ENCODE data around the gene CSNK1G1. TPM values are rescaled to one million over a fixed set of nuclear protein-coding genes. Genes with fewer than 3 reads are reported as not detected.
"Not testable (repeated sequence)": the region's sequence is repeated elsewhere in the genome, so short reads cannot be mapped to it uniquely, and the experiment has no call there.

The CSNK1G1 gene
- total RNA-seq, 1 donor, result 34.0 TPM

DNA sequence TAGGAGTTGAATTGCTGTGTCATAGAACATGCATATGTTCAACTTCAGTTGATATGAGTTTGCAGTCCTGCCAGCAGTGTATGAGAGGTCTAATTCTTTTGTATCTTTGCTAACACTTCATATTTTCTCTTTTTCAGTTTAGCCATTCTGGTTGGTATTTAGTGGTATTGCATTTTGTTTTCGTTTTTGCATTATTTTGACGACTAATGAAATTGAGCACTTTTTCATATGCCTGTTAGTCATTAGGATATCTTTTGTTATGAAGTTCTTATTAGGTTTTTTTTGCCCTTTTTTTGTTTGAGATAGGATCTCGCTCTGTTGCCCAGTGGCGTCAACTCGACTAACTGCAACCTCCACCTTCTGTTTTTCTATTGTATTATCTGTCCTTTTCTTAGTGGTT, 40.8 kb upstream of the CSNK1G1 start:
- Histone ChIP-seq H3K9me3 (ENCODE audit: low read depth, low read length) (no peaks in the 10 kb centered on the region), H3K27ac (ENCODE audit: low read depth, low read length) (no peak overlapping the region), H4K20me1 (ENCODE audit: insufficient read depth, low read length) (peaks cover 4% of the 10 kb centered on the region), H3K4me1 (ENCODE audit: insufficient read depth, low read length) (no peaks in the 10 kb centered on the region), H3K4me3 (ENCODE audit: insufficient read depth, low read length) (no peak overlapping the region), H3K79me2 (ENCODE audit: insufficient read depth, low read length) (peaks cover 13% of the 10 kb centered on the region), H3K4me2 (ENCODE audit: insufficient read depth, low read length) (no peak overlapping the region), H3K36me3 (ENCODE audit: insufficient read depth, low read length) (peaks cover 54% of the 10 kb centered on the region), H2AFZ (ENCODE audit: low read length) (no peak overlapping the region), H3K27me3 (ENCODE audit: insufficient read depth, low read length) (no peaks in the 10 kb centered on the region)
- TF ChIP-seq, protein P1, sequence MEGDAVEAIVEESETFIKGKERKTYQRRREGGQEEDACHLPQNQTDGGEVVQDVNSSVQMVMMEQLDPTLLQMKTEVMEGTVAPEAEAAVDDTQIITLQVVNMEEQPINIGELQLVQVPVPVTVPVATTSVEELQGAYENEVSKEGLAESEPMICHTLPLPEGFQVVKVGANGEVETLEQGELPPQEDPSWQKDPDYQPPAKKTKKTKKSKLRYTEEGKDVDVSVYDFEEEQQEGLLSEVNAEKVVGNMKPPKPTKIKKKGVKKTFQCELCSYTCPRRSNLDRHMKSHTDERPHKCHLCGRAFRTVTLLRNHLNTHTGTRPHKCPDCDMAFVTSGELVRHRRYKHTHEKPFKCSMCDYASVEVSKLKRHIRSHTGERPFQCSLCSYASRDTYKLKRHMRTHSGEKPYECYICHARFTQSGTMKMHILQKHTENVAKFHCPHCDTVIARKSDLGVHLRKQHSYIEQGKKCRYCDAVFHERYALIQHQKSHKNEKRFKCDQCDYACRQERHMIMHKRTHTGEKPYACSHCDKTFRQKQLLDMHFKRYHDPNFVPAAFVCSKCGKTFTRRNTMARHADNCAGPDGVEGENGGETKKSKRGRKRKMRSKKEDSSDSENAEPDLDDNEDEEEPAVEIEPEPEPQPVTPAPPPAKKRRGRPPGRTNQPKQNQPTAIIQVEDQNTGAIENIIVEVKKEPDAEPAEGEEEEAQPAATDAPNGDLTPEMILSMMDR (IDR thresholded peaks at IDR 0.05; ENCODE audit: extremely low read depth, low read depth, low read length), result no peak
- peak; percentile 3 for DNase-seq (ENCODE audit: insufficient read length, low spot score, missing footprints)

DNA sequence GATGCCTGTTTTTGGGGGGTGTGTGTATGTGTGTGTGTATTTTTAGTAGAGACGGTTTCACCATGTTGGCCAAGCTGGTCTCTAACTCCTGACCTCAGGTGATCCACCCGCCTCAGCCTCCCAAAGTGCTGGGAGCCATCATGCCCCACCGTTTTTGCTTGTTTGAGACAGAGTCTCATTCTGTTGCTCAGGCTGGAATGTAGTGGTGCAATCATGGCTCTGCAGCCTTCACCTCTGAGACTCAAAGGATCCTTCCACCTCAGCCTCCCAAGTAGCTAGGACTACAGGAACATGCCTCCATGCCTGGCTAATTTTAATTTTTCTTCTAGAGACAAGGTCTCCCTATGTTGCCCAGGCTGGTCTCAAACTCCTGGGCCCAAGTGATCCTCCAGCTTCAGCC, 36.5 kb upstream of the CSNK1G1 start:
- H3K27ac ChIP-seq (ENCODE audit: low read depth, low read length); H3K4me1 ChIP-seq (ENCODE audit: insufficient read depth, low read length); H3K4me3 ChIP-seq (ENCODE audit: insufficient read depth, low read length); H3K4me2 ChIP-seq (ENCODE audit: insufficient read depth, low read length); H3K27me3 ChIP-seq (ENCODE audit: insufficient read depth, low read length); H3K9me3 ChIP-seq (ENCODE audit: low read depth, low read length); H2AFZ ChIP-seq (ENCODE audit: low read length); DNase-seq (ENCODE audit: insufficient read length, low spot score, missing footprints); H4K20me1 ChIP-seq (ENCODE audit: insufficient read depth, low read length): not testable (repeated sequence)
- Histone ChIP-seq H3K36me3 (ENCODE audit: insufficient read depth, low read length) (peaks cover 29% of the 10 kb centered on the region), H3K79me2 (ENCODE audit: insufficient read depth, low read length) (peaks cover 50% of the 10 kb centered on the region)

DNA sequence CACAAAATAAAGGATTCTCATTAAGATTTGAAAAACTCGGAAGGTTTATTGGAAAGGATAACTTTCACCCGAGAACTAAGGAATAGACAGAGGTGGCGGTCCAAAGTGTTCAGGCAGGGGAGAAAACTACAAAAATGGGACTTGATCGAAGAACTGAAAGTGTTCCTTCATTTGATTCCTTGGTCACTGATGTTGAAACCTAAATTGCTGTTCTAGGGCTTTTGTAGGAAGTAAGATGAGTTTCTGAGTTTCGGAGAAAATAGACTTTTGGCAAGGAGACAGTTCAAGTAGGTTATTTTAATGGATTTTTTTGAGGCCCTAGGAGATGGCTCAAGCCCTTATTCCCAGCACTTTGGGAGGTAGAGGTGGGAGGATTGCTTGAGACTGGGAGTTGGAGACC, 33.1 kb upstream of the CSNK1G1 start:
- Histone ChIP-seq H2AFZ (ENCODE audit: low read length) (no peak overlapping the region), H4K20me1 (ENCODE audit: insufficient read depth, low read length) (peaks cover 4% of the 10 kb centered on the region), H3K79me2 (ENCODE audit: insufficient read depth, low read length) (peaks cover 50% of the 10 kb centered on the region), H3K4me2 (ENCODE audit: insufficient read depth, low read length) (peak overlapping the region; percentile 84), H3K27ac (ENCODE audit: low read depth, low read length) (no peak overlapping the region), H3K9me3 (ENCODE audit: low read depth, low read length) (no peaks in the 10 kb centered on the region), H3K36me3 (ENCODE audit: insufficient read depth, low read length) (peaks cover 4% of the 10 kb centered on the region), H3K4me1 (ENCODE audit: insufficient read depth, low read length) (peaks cover 6% of the 10 kb centered on the region), H3K4me3 (ENCODE audit: insufficient read depth, low read length) (peak overlapping the region; percentile 93), H3K27me3 (ENCODE audit: insufficient read depth, low read length) (no peaks in the 10 kb centered on the region)
- DNase-seq (ENCODE audit: insufficient read length, low spot score, missing footprints), result peak; percentile 31
- TF ChIP-seq, protein P1 (IDR thresholded peaks at IDR 0.05; ENCODE audit: extremely low read depth, low read depth, low read length), result no peak

DNA sequence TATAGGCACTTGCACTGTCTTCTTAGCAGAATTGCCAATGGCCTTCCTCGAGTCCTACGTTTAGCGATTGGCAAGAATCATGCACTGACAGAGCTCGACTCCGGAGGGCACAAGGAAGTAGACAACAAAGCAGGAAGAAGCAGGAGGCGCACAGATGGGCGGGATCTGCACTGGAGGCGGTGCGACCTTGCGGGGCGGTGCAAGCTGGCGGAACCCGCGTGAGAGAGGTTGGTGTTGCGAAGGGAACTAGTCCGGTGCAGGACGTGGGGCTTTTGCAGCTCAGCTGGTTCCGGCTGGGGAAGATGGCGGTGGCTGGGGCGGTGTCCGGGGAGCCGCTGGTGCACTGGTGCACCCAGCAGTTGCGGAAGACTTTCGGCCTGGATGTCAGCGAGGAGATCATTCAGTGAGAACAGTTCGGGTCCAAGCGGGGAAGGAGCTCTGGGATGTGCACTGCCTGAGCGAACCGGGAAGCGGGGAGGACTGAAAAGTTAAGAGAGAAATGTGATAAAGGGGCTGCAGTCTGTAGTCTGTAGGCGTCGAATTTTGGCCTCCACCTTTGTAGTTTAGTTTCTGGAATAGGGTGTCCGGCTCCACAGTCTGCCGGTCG, 31.7 kb upstream of the CSNK1G1 start, which contains the start of gene TRIP4:
Gene TRIP4 (plus strand): TSS at position 275 of the 607 bp plus-strand sequence. CDS start 28 bp downstream, at position 303.
- peaks cover 44% of the 10 kb centered on the region for H3K79me2 ChIP-seq (ENCODE audit: insufficient read depth, low read length)
- peaks cover 1% of the 10 kb centered on the region for H4K20me1 ChIP-seq (ENCODE audit: insufficient read depth, low read length)
- H3K36me3 ChIP-seq (ENCODE audit: insufficient read depth, low read length), result no peaks in the 10 kb centered on the region
- peak within 1 kb of the TSS; percentile 99 for H2AFZ ChIP-seq (ENCODE audit: low read length)
- TF ChIP-seq, protein P1 (IDR thresholded peaks at IDR 0.05; ENCODE audit: extremely low read depth, low read depth, low read length), result no peak
- H3K4me2 ChIP-seq (ENCODE audit: insufficient read depth, low read length), result peak within 1 kb of the TSS; percentile 84
- no peaks in the 10 kb centered on the region for H3K9me3 ChIP-seq (ENCODE audit: low read depth, low read length)
- peak within 1 kb of the TSS; percentile 93 for H3K4me3 ChIP-seq (ENCODE audit: insufficient read depth, low read length)
- H3K27me3 ChIP-seq (ENCODE audit: insufficient read depth, low read length), result no peaks in the 10 kb centered on the region
- peaks cover 6% of the 10 kb centered on the region for H3K4me1 ChIP-seq (ENCODE audit: insufficient read depth, low read length)
- peak; percentile 97 for DNase-seq (ENCODE audit: insufficient read length, low spot score, missing footprints)
- peak within 1 kb of the TSS; percentile 65 for H3K27ac ChIP-seq (ENCODE audit: low read depth, low read length)

Data from osteoblast (primary cell).